Sigmoid colon (tissue), 7 donors: ENCODE results near the gene TRIP10. TPM values are rescaled to one million over a fixed set of nuclear protein-coding genes. Genes with fewer than 3 reads are reported as not detected.

Source experiments
- DNase-seq: peaks from one replicate; pipeline ENCODE4 v3.0.0-alpha.2; 2019
- H3K27ac ChIP-seq, 4 donors: fragments of 200-600 bp; sonication (generic); one replicate each; pipeline ENCODE4 v1.5.1; 2016 to 2019; ENCODE audit warnings: mild to moderate bottlenecking in 1 of 4
- H3K27me3 ChIP-seq, 3 donors: fragments of 200-600 bp; sonication (generic); one replicate each; pipeline ENCODE4 v1.5.1; 2019; ENCODE audit warnings: mild to moderate bottlenecking in 1 of 3
- H3K36me3 ChIP-seq, 4 donors: fragments of 200-600 bp; sonication (generic); one replicate each; pipeline ENCODE4 v1.5.1; 2016 to 2019
- H3K4me1 ChIP-seq, 4 donors: fragments of 200-600 bp; sonication (generic); one replicate each; pipeline ENCODE4 v1.5.1; 2017 to 2019
- H3K4me3 ChIP-seq, 4 donors: fragments of 200-600 bp; sonication (generic); one replicate each; pipeline ENCODE4 v1.5.1; 2017 to 2019; ENCODE audit warnings: mild to moderate bottlenecking in 2 of 4, moderate library complexity in 1 of 4
- H3K9me3 ChIP-seq, 4 donors: fragments of 200-600 bp in 3 of 4; sonication (generic) in 3 of 4; one replicate each; pipeline versions ENCODE4 v1.5.1 to v1.6.1; 2013 to 2019
- EP300 ChIP-seq, 4 donors: sonication (generic); formaldehyde crosslinking; IDR thresholded peaks; one replicate each; pipeline ENCODE4 v1.6.1; 2017; ENCODE audit warnings: antibody characterized with exemption in 4 of 4
- POLR2A ChIP-seq, 2 donors: fragments of 450-650 bp; IDR thresholded peaks; one replicate each; pipeline ENCODE4 v1.6.1; 2016; ENCODE audit warnings: antibody characterized with exemption in 2 of 2, mild to moderate bottlenecking in 2 of 2, moderate library complexity in 2 of 2
- POLR2AphosphoS5 ChIP-seq, 4 donors: sonication (generic); formaldehyde crosslinking; IDR thresholded peaks; one replicate each; pipeline ENCODE4 v1.6.1; 2017; ENCODE audit warnings: antibody characterized with exemption in 4 of 4
- WGBS, 2 donors: extraction: QIAGEN DNeasy Blood & Tissue Kit; methylation state at CpG; one replicate each; pipeline ENCODE4 v1.1.7; 2013; 5-methylcytosine and 5-hydroxymethylcytosine counted together
- intact Hi-C: fragments of 100-400 bp; cut with DNase I; formaldehyde crosslinking; loops from one replicate; pipeline ENCODE4 v1.15.1; 2023
- polyA plus RNA-seq, 3 donors: library from polyadenylated mRNA; stranded (reverse); fragments of 200-250 nt; gene quantifications; one replicate each; pipeline ENCODE4 v1.2.3, GENCODE V29; 2013
- total RNA-seq, 4 donors: library from RNA; depleted of rRNA; stranded (reverse); fragments of >200 nt; gene quantifications; one replicate each; pipeline ENCODE4 v1.1.0, GENCODE V29; 2016
- TF ChIP-seq, protein P1 (sequence below), 4 experiments: fragments of 450-650 bp in 3 of 4; fragments of 200-600 bp in 1 of 4; IDR thresholded peaks; one replicate each; pipeline ENCODE4 v1.5.1; 2016 to 2019; ENCODE audit warnings: antibody characterized with exemption in 4 of 4, mild to moderate bottlenecking in 3 of 4, moderate library complexity in 2 of 4
- donor health status: healthy with polysubstance abuse.
- donor health status: Bipolar disorder and iron deficiency.
- donor health status: healthy.

The TRIP10 gene
- total and polyA plus RNA-seq, 7 donors = 49.5 to 117 (median 76.7) TPM

DNA sequence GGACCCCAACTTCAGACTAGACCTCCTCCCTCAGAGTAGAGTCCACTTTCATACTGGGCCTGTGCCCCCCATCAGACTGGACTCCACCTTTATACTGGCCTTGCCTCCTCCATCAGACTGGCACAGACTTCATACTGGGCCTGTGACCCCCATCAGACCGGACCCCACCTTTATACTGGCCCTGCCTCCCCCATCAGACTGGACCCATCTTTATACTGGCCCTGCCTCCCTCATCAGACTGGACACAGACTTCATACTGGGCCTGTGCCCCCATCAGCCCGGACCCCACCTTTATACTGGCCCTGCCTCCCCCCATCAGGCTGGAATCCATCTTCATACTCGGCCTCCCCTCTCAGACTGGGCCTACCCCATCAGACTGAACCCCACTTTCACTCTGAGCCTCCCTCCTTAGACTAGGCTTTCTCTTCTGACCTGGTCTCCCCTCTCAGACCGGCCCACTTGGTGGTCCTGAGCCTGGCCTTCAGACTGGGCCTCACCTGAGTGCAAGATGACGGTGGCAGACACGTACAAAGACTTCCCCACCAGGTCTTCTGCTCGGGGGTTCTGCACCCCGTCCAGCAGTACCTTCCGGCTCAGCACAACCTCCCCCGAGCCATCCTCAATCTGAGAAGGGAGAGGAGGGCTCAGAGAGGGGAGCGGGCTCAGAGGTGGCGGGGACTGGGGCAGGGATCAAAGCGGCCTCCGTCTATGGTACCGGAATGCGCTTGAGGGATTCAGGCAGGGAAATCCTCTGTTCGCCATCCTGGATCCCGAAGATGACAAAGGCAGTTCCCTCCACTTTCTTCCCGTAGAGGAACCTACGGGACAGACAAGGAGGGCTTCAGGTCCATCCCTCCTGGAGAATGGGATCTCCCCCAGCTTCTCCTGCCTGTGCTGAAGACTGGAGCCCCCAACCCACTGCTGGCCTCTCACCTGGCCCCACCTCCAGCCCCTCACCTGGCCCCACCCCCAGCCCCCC, 26.5 kb upstream of the TRIP10 start:
- no peak for DNase-seq
- Histone ChIP-seq H3K36me3 (no peaks in the 10 kb centered on the region), H3K4me3 (no peak overlapping the region), H3K27me3 (peaks cover 0 to 52% (median 15%) of the 10 kb centered on the region in 3 donors), H3K9me3 (no peaks in the 10 kb centered on the region), H3K4me1 (no peaks in the 10 kb centered on the region), H3K27ac (no peak overlapping the region)
- 93 to 94% methylated on average over 20 of the region's 20 CpGs for WGBS, 2 donors
- intact Hi-C loops = no loop called here
- TF ChIP-seq POLR2AphosphoS5 (IDR thresholded peaks at IDR 0.05) (no peak), EP300 (IDR thresholded peaks at IDR 0.05) (no peak), POLR2A (IDR thresholded peaks at IDR 0.05) (no peak)
- TF ChIP-seq, protein P1, sequence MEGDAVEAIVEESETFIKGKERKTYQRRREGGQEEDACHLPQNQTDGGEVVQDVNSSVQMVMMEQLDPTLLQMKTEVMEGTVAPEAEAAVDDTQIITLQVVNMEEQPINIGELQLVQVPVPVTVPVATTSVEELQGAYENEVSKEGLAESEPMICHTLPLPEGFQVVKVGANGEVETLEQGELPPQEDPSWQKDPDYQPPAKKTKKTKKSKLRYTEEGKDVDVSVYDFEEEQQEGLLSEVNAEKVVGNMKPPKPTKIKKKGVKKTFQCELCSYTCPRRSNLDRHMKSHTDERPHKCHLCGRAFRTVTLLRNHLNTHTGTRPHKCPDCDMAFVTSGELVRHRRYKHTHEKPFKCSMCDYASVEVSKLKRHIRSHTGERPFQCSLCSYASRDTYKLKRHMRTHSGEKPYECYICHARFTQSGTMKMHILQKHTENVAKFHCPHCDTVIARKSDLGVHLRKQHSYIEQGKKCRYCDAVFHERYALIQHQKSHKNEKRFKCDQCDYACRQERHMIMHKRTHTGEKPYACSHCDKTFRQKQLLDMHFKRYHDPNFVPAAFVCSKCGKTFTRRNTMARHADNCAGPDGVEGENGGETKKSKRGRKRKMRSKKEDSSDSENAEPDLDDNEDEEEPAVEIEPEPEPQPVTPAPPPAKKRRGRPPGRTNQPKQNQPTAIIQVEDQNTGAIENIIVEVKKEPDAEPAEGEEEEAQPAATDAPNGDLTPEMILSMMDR (IDR thresholded peaks at IDR 0.05) = no peak

DNA sequence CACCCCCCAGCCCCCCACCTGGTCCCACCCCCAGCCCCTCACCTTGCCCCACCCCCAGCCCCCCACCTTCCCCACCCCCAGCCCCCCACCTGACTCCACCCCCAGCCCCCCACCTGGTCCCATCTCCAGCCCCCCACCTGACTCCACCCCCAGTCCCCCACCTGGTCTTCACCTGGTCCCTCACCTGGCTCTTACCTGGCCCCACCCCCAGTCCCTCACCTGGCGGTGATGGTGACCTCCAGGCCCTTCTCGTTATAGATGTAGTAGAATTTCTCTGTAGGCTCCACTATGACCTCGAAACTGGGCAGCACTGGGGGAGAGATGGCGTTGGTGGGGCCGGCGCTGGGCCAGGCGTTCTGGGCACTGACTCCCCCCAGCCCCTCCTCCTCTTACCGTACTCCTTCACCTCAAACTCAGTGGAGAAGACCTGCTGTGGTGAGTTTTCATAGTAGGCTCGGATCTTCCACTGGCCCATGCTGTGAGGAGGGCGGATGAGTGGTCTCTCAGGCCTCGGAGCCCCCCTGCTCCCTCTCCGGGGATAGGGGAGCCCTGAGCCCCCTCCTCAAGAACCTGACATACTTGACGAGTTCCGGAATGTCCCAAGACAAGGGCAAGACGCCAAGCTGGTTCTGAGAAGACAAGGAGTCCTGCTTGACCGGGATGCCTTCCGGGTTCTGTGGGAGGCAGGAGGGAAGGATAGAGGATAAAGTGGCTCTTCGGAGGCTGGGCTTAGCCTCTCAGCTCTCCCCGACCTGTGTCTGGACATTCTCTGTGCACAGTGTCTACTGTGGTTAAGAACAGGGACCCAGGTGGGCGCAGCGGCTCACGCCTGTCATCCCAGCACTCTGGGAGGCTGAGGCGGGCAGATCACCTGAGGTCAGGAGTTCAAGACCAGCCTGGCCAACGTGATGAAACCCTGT, 25.4 kb upstream of the TRIP10 start:
- H3K27me3 ChIP-seq = peaks cover 0 to 47% (median 11%) of the 10 kb centered on the region in 3 donors
- TF ChIP-seq POLR2A (IDR thresholded peaks at IDR 0.05) (no peak), EP300 (IDR thresholded peaks at IDR 0.05) (no peak), POLR2AphosphoS5 (IDR thresholded peaks at IDR 0.05) (no peak)
- TF ChIP-seq, protein P1 (IDR thresholded peaks at IDR 0.05) = no peak
- DNase-seq = no peak
- H3K36me3 ChIP-seq = no peaks in the 10 kb centered on the region
- no peaks in the 10 kb centered on the region for H3K4me1 ChIP-seq
- intact Hi-C loops = no loop called here
- H3K9me3 ChIP-seq = no peaks in the 10 kb centered on the region
- WGBS, 2 donors = 74 to 75% methylated on average over 24 of the region's 24 CpGs
- H3K27ac ChIP-seq = no peak overlapping the region
- H3K4me3 ChIP-seq = no peak overlapping the region

DNA sequence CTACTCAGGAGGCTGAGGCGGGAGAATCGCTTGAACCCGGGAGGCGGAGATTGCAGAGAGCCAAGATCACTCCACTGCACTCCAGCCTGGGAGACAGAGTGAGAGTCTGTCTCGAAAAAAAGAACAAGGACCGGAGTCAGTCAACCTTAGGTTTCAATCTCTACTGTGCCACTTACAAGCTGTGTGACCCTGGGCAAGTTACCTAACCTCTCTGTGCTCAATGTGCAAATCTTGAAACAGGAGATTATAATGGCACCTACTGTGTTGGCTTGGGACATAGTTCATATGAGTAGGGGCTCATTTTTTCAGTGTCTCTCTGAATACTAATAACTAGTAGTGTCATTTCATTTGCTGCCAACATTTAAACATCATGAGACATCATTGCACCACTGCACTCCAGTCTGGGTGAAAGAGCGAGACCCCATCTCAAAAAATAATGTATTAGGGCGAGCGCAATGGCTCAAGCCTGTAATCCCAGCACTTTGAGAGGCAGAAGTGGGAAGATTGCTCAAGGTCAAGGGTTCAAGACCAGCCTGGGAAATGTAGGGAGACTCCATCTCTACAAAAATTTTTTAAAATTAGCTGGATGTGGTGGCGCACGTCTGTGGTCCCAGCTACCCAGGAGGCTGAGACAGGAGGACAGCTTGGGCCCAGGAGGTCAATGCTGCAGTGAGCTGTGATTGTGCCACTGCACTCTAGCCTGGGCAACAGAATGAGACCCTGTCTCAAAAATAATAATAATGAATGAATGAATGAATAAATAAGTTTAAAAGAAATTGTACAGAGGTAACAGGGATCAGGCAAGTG, 24.5 kb upstream of the TRIP10 start:
- H3K4me3 ChIP-seq = no peak overlapping the region
- no peaks in the 10 kb centered on the region for H3K36me3 ChIP-seq
- WGBS, 2 donors = 92 to 93% methylated on average over 11 of the region's 11 CpGs
- no peak for DNase-seq
- no peaks in the 10 kb centered on the region for H3K9me3 ChIP-seq
- TF ChIP-seq, protein P1 (IDR thresholded peaks at IDR 0.05) = no peak
- no peak for TF ChIP-seq POLR2A (IDR thresholded peaks at IDR 0.05)
- no peak for TF ChIP-seq POLR2AphosphoS5 (IDR thresholded peaks at IDR 0.05)
- no peak for TF ChIP-seq EP300 (IDR thresholded peaks at IDR 0.05)
- H3K27ac ChIP-seq = no peak overlapping the region
- intact Hi-C loops = no loop called here
- peaks cover 0 to 39% (median 4%) of the 10 kb centered on the region in 3 donors for H3K27me3 ChIP-seq
- no peaks in the 10 kb centered on the region for H3K4me1 ChIP-seq

- no peak for TF ChIP-seq POLR2A (IDR thresholded peaks at IDR 0.05)
- no peak for TF ChIP-seq EP300 (IDR thresholded peaks at IDR 0.05)
- TF ChIP-seq POLR2AphosphoS5 (IDR thresholded peaks at IDR 0.05) = no peak
- TF ChIP-seq, protein P1 (IDR thresholded peaks at IDR 0.05) = no peak
Measured at GRCh38 chr19:6716610-6716970, 22.9 kb upstream of the TRIP10 start.

More at GRCh38 chr19:6716610-6716970, 22.9 kb upstream of the TRIP10 start:
- Histone ChIP-seq H3K4me1 (no peaks in the 10 kb centered on the region), H3K36me3 (no peaks in the 10 kb centered on the region), H3K27me3 (peaks cover 0 to 24% (median 4%) of the 10 kb centered on the region in 3 donors), H3K9me3 (no peaks in the 10 kb centered on the region), H3K27ac (no peak overlapping the region), H3K4me3 (no peak overlapping the region)
- intact Hi-C loops = no loop called here
- 59 to 67% methylated on average over 6 of the region's 6 CpGs for WGBS, 2 donors
- DNase-seq = no peak
